ENCODE data around the gene UPK1B. TPM values are rescaled to one million over a fixed set of nuclear protein-coding genes. Genes with fewer than 3 reads are reported as not detected.

Gene UPK1B
- total and polyA plus RNA-seq, 3 donors from 2014 or later: 0.50 to 2.2 (median 0.79) TPM

- DNase-seq: no peak
- Histone ChIP-seq H3K9me3 (no peaks in the 10 kb centered on the region), H3K4me1 (no peaks in the 10 kb centered on the region), H3K27ac (no peak overlapping the region), H3K4me3 (no peak overlapping the region), H3K27me3 (no peaks in the 10 kb centered on the region), H3K36me3 (ENCODE audit: low read depth, missing control alignments) (no peaks in the 10 kb centered on the region)
- intact Hi-C loops (cut with DNase I; ENCODE audit: low total_unique reads): no loop called here
- TF ChIP-seq CTCF (IDR thresholded peaks at IDR 0.05): no peak
- TF ChIP-seq POLR2A (IDR thresholded peaks at IDR 0.05): no peak
- 93 to 96% methylated on average over 3 of the region's 3 CpGs for WGBS, 2 donors
These were observed 34.1 kb downstream of the UPK1B start for GRCh38 chr3:119207512-119207875.

- no peaks in the 10 kb centered on the region for H3K4me1 ChIP-seq
These were observed 37.8 kb downstream of the UPK1B start for GRCh38 chr3:119211193-119211592.

GRCh38 chr3:119211803-119212202 lies 38.4 kb downstream of the UPK1B start:
- no peaks in the 10 kb centered on the region for H3K4me1 ChIP-seq
- intact Hi-C loops (cut with DNase I; ENCODE audit: low total_unique reads): no loop called here
- no peaks in the 10 kb centered on the region for H3K9me3 ChIP-seq
- TF ChIP-seq CTCF (IDR thresholded peaks at IDR 0.05): no peak
- no peak for TF ChIP-seq POLR2A (IDR thresholded peaks at IDR 0.05)
- no peaks in the 10 kb centered on the region for H3K27me3 ChIP-seq
- DNase-seq: no peak
- H3K27ac ChIP-seq: no peak overlapping the region
- no peaks in the 10 kb centered on the region for H3K36me3 ChIP-seq (ENCODE audit: low read depth, missing control alignments)
- H3K4me3 ChIP-seq: no peak overlapping the region
- 91 to 95% methylated on average over 6 of the region's 6 CpGs for WGBS, 2 donors

More at GRCh38 chr3:119211193-119211592, 37.8 kb downstream of the UPK1B start:
- no peaks in the 10 kb centered on the region for H3K9me3 ChIP-seq
- intact Hi-C loops (cut with DNase I; ENCODE audit: low total_unique reads): no loop called here
- WGBS, 2 donors: 57 to 59% methylated on average over 4 of the region's 4 CpGs
- H3K27ac ChIP-seq: no peak overlapping the region
- no peaks in the 10 kb centered on the region for H3K27me3 ChIP-seq
- no peaks in the 10 kb centered on the region for H3K36me3 ChIP-seq (ENCODE audit: low read depth, missing control alignments)
- TF ChIP-seq POLR2A (IDR thresholded peaks at IDR 0.05) (no peak), CTCF (IDR thresholded peaks at IDR 0.05) (no peak)
- DNase-seq: no peak
- no peak overlapping the region for H3K4me3 ChIP-seq

GRCh38 chr3:119219069-119219468 lies 45.7 kb downstream of the UPK1B start:
- no peak overlapping the region for H3K27ac ChIP-seq
- no peak for TF ChIP-seq CTCF (IDR thresholded peaks at IDR 0.05)
- no peak for TF ChIP-seq POLR2A (IDR thresholded peaks at IDR 0.05)

GRCh38 chr3:119220198-119220597 lies 46.8 kb downstream of the UPK1B start:
- Histone ChIP-seq H3K27ac (no peak overlapping the region), H3K4me1 (no peaks in the 10 kb centered on the region), H3K9me3 (no peaks in the 10 kb centered on the region), H3K36me3 (ENCODE audit: low read depth, missing control alignments) (no peaks in the 10 kb centered on the region), H3K27me3 (no peaks in the 10 kb centered on the region), H3K4me3 (no peak overlapping the region)
- WGBS, 2 donors: 93 to 95% methylated on average over 7 of the region's 7 CpGs
- TF ChIP-seq CTCF (IDR thresholded peaks at IDR 0.05) (no peak), POLR2A (IDR thresholded peaks at IDR 0.05) (no peak)
- intact Hi-C loops (cut with DNase I; ENCODE audit: low total_unique reads): no loop called here
- no peak for DNase-seq

More at GRCh38 chr3:119219069-119219468, 45.7 kb downstream of the UPK1B start:
- Histone ChIP-seq H3K4me3 (no peak overlapping the region), H3K4me1 (no peaks in the 10 kb centered on the region), H3K9me3 (no peaks in the 10 kb centered on the region), H3K36me3 (ENCODE audit: low read depth, missing control alignments) (no peaks in the 10 kb centered on the region), H3K27me3 (no peaks in the 10 kb centered on the region)
- DNase-seq: no peak
- WGBS, 2 donors: 76 to 96% methylated on average over 4 of the region's 4 CpGs
- intact Hi-C loops (cut with DNase I; ENCODE audit: low total_unique reads): no loop called here

All from testis (tissue), 3 donors.